GM12878 (cell line): ENCODE measurements around the gene NME5.

Source experiments
- CBX3 ChIP-seq: fragments of 200-600 bp; sonication (generic); IDR thresholded peaks from 2 replicates; pipeline ENCODE4 v1.6.1; 2016; ENCODE audit warnings: low read depth, borderline replicate concordance
- CTCF ChIP-seq, 3 experiments: IDR thresholded peaks in 2 of 3; conservative IDR thresholded peaks in 1 of 3; 2 replicates each; pipeline ENCODE4 v1.5.1; 2011; ENCODE audit warnings: low read depth in 3 of 3, low read length in 3 of 3, mild to moderate bottlenecking in 3 of 3, control low read depth in 2 of 3, moderate library complexity in 2 of 3, inconsistent platforms in 1 of 3, mixed read lengths in 1 of 3; ENCODE audit not compliant: control insufficient read depth in 2 of 3, insufficient read depth in 1 of 3; ENCODE audit errors: extremely low read depth in 1 of 3
- EP300 ChIP-seq, 2 experiments: fragments of 150-350 bp in 1 of 2; IDR thresholded peaks; 2 replicates each; pipeline ENCODE4 v1.6.1; 2011 to 2012; ENCODE audit warnings: low read depth in 2 of 2, low read length in 2 of 2, borderline replicate concordance in 1 of 2, improper control_type of control experiment in 1 of 2, inconsistent platforms in 1 of 2; ENCODE audit not compliant: control insufficient read depth in 1 of 2
- ESRRA ChIP-seq: IDR thresholded peaks from 2 replicates; pipeline ENCODE4 v1.6.1; 2012; ENCODE audit warnings: mild to moderate bottlenecking, low read length, improper control_type of control experiment
- EZH2 ChIP-seq: IDR thresholded peaks from 2 replicates; pipeline ENCODE4 v1.6.1; 2012; ENCODE audit warnings: low read depth, mild to moderate bottlenecking, control low read depth, inconsistent platforms, low read length, borderline replicate concordance; ENCODE audit not compliant: control insufficient read depth
- JUNB ChIP-seq: IDR thresholded peaks from 2 replicates; pipeline ENCODE4 v1.6.1; 2016; ENCODE audit warnings: antibody characterized with exemption, mild to moderate bottlenecking
- POLR2A ChIP-seq: IDR thresholded peaks from 2 replicates; pipeline ENCODE4 v1.6.1; 2011; ENCODE audit warnings: low read depth, mild to moderate bottlenecking, low read length
- POLR2AphosphoS5 ChIP-seq: IDR thresholded peaks from 2 replicates; pipeline ENCODE4 v1.6.1; 2011; ENCODE audit warnings: mild to moderate bottlenecking, low read length, inconsistent platforms
- RAD21 ChIP-seq: IDR thresholded peaks from 2 replicates; pipeline ENCODE4 v1.6.1; 2011; ENCODE audit warnings: mild to moderate bottlenecking, low read depth, low read length, moderate library complexity; ENCODE audit not compliant: insufficient read depth
- REST ChIP-seq: IDR thresholded peaks from 2 replicates; pipeline ENCODE4 v1.6.1; 2012; ENCODE audit warnings: mild to moderate bottlenecking, low read depth, low read length
- ZNF622 ChIP-seq: fragments of 450-650 bp; IDR thresholded peaks from 2 replicates; pipeline ENCODE4 v1.6.1; 2017; ENCODE audit warnings: mild to moderate bottlenecking, inconsistent platforms

DNA sequence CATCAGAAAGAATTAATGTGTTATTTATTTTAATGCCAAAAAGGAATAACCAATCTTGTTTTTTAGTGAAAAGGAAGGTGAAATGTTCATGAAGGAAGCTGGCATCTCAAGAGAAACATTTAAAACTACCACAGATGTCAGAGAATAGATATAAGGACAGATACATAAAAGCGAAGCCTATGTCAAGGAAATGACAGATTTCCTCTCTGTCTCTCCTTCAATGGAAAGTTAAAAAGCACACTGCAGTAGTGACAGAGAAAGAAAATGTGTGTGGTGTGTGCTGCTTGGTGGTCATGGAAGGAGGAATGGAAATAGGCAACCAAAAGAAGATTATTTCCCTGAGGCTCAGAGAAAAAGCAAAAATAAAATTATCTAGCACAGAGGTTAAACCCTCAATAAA is 46.2 kb downstream of the NME5 start:
- TF ChIP-seq JUNB (no peak), POLR2A (no peak), POLR2AphosphoS5 (no peak), ESRRA (no peak), CTCF (IDR thresholded peaks at IDR 0.05 in 2 of 3, conservative IDR thresholded peaks at IDR 0.05 in 1 of 3; ENCODE audit: control insufficient read depth in 2 of 3, extremely low read depth in 1 of 3, insufficient read depth in 1 of 3, low read depth in 3 of 3, low read length in 3 of 3) (no peak), REST (no peak), CBX3 (no peak), RAD21 (no peak), EP300 (IDR thresholded peaks at IDR 0.05; ENCODE audit: borderline replicate concordance in 1 of 2, control insufficient read depth in 1 of 2, low read depth in 2 of 2, low read length in 2 of 2) (no peak), EZH2 (no peak), ZNF622 (no peak)
